NB4 (cell line): ENCODE data around the gene TEKTIP1.

Experiments used
- CTCF ChIP-seq: IDR thresholded peaks from one replicate; pipeline ENCODE4 v1.5.1; 2012; ENCODE audit warnings: low read depth, low read length
- POLR2A ChIP-seq: IDR thresholded peaks from 2 replicates; pipeline ENCODE4 v1.6.1; 2011; ENCODE audit warnings: mild to moderate bottlenecking; ENCODE audit not compliant: insufficient read length; ENCODE audit errors: extremely low read depth

DNA sequence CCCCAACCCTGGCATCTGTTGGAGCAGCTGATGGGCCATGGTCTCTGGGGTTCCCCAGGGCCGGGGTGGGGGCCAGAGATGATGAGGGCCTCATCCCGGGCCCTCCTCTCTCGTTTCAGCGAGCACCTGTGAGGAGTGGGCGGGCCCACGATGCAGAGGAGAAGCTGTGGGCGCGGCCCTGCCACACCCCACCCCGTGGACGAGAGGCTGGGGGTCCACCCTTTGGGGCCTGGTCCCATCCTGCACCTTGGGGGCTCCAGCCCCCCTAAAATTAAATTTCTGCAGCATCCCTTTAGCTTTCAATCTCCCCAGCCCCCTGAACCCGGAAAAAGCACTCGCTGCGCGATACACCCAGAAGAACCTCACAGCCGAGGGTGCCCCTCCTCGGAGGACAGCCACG, 39.4 kb downstream of the TEKTIP1 start:
- TF ChIP-seq CTCF (no peak), POLR2A (no peak)
